HFFc6 (cell line): Measurements from ENCODE around the gene CTNND2. TPM values are rescaled to one million over a fixed set of nuclear protein-coding genes. Genes with fewer than 3 reads are reported as not detected.

Experiments
- DNase-seq: peaks from one replicate; pipeline ENCODE4 v3.0.0-alpha.2; 2018
- H3K27ac Mint-ChIP-seq: 2 replicates; pipeline ENCODE4 v1.8.0; 2020; ENCODE audit warnings: mild to moderate bottlenecking, mixed read lengths
- H3K27me3 Mint-ChIP-seq: 2 replicates; pipeline ENCODE4 v1.8.0; 2021; ENCODE audit warnings: mild to moderate bottlenecking, moderate library complexity, mixed read lengths; ENCODE audit not compliant: insufficient read depth
- H3K36me3 Mint-ChIP-seq: 2 replicates; pipeline ENCODE4 v1.8.0; 2021; ENCODE audit warnings: low read depth, mixed read lengths
- H3K4me1 Mint-ChIP-seq: 2 replicates; pipeline ENCODE4 v1.8.0; 2020; ENCODE audit warnings: low read depth, mixed read lengths
- H3K4me3 Mint-ChIP-seq: 2 replicates; pipeline ENCODE4 v1.8.0; 2020; ENCODE audit warnings: mild to moderate bottlenecking, moderate library complexity, mixed read lengths
- H3K9me3 Mint-ChIP-seq: 2 replicates; pipeline ENCODE4 v1.8.0; 2020; ENCODE audit warnings: mild to moderate bottlenecking, mixed read lengths
- total RNA-seq, 6 experiments: library from RNA; stranded (reverse); fragmentation: NEBNext Ultra II Directional; extraction: Animal tissue kit (Norgen Biotek cat#: 25700); gene quantifications; 2 replicates in 1 of 6; 3 replicates in 5 of 6; pipeline ENCODE4 v1.2.3, GENCODE V29; 2021
- TF ChIP-seq, protein P1 (sequence below): fragments of 200-600 bp; sonication (generic); IDR thresholded peaks from 2 replicates; pipeline ENCODE4 v1.5.0; 2021; ENCODE audit warnings: antibody characterized with exemption, mild to moderate bottlenecking

Gene CTNND2
- total RNA-seq, 6 experiments from 2014 or later, result not detected

DNA sequence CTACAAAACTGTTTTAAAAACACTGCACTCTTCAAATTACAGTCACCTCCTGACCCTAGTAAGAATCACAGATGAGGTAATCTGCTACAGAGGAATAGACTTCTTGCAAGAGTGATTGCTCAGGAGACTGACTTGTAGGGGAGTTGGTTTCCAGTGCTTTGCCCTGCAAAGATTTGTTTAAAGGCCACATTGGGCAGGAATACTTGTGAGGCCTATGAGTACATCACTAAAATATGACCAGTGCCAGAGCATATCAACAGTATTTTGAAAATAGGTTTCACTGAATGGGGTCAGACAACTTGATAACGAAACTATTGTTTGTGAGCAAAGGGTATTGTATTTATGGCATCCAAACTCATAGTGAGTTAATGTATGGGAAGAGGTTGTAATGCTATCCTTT lies 21.5 kb upstream of the CTNND2 start:
- Mint-ChIP-seq H3K4me3 (no peak overlapping the region), H3K27ac (no peak overlapping the region), H3K4me1 (no peaks in the 10 kb centered on the region), H3K9me3 (peaks cover 49% of the 10 kb centered on the region), H3K27me3 (no peaks in the 10 kb centered on the region), H3K36me3 (peaks cover under 1% of the 10 kb centered on the region; the same call in 1 of the 2 replicates)
- DNase-seq, result no peak
- TF ChIP-seq, protein P1, sequence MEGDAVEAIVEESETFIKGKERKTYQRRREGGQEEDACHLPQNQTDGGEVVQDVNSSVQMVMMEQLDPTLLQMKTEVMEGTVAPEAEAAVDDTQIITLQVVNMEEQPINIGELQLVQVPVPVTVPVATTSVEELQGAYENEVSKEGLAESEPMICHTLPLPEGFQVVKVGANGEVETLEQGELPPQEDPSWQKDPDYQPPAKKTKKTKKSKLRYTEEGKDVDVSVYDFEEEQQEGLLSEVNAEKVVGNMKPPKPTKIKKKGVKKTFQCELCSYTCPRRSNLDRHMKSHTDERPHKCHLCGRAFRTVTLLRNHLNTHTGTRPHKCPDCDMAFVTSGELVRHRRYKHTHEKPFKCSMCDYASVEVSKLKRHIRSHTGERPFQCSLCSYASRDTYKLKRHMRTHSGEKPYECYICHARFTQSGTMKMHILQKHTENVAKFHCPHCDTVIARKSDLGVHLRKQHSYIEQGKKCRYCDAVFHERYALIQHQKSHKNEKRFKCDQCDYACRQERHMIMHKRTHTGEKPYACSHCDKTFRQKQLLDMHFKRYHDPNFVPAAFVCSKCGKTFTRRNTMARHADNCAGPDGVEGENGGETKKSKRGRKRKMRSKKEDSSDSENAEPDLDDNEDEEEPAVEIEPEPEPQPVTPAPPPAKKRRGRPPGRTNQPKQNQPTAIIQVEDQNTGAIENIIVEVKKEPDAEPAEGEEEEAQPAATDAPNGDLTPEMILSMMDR, result no peak

- TF ChIP-seq, protein P1, result no peak
- peaks cover 6% of the 10 kb centered on the region; the same call in 1 of the 2 replicates for H3K36me3 Mint-ChIP-seq
- H3K27me3 Mint-ChIP-seq, result no peaks in the 10 kb centered on the region
- peaks cover 47% of the 10 kb centered on the region for H3K9me3 Mint-ChIP-seq
- H3K27ac Mint-ChIP-seq, result no peak overlapping the region
- H3K4me1 Mint-ChIP-seq, result no peaks in the 10 kb centered on the region
- no peak for DNase-seq
- H3K4me3 Mint-ChIP-seq, result no peak overlapping the region
These were observed 18.1 kb upstream of the CTNND2 start for GRCh38 chr5:11922394-11922793.

DNA sequence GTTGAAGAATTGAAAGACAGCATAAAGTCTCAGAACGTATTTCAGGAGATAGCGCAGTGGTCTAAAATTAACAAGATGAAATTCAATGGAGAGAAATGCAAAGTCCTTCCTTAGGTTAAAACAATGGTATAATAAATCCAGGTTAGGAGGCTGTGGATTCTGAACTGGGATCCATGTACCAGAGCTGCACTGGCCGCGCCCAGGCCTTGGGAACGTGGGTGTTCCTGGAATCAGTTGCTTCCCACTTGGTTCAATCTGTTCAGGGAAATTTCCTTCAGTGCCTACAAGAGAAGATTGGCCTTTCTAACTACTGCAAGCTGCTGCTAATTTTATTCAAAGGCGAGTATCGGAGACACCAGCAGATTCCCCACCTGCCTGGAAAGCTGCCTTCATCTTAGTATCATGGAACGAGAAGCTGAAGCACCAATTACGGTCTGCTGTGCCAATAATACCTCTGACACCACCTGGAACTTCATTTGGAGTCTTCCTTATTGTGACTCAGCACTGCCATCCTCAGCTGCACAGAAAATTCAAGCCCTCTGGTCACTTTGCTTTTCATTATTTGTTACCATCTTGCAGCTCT lies 14.3 kb upstream of the CTNND2 start:
- no peak for DNase-seq
- Mint-ChIP-seq H3K4me1 (no peaks in the 10 kb centered on the region), H3K4me3 (no peak overlapping the region), H3K36me3 (peaks cover 6% of the 10 kb centered on the region; the same call in 1 of the 2 replicates), H3K27me3 (no peaks in the 10 kb centered on the region), H3K9me3 (peaks cover 32% of the 10 kb centered on the region), H3K27ac (no peak overlapping the region)
- TF ChIP-seq, protein P1, result no peak

GRCh38 chr5:11909471-11909870 lies 5.2 kb upstream of the CTNND2 start:
- peaks cover 13% of the 10 kb centered on the region for H3K9me3 Mint-ChIP-seq

GRCh38 chr5:11906497-11906896 lies 2.3 kb upstream of the CTNND2 start:
- TF ChIP-seq, protein P1, result no peak
- DNase-seq, result no peak
- H3K36me3 Mint-ChIP-seq, result no peaks in the 10 kb centered on the region
- no peaks in the 10 kb centered on the region for H3K4me1 Mint-ChIP-seq
- H3K9me3 Mint-ChIP-seq, result peaks cover 11% of the 10 kb centered on the region
- H3K27me3 Mint-ChIP-seq, result peaks cover 2% of the 10 kb centered on the region
- H3K4me3 Mint-ChIP-seq, result no peak overlapping the region
- H3K27ac Mint-ChIP-seq, result no peak overlapping the region

More at GRCh38 chr5:11909471-11909870, 5.2 kb upstream of the CTNND2 start:
- Mint-ChIP-seq H3K27ac (no peak overlapping the region), H3K36me3 (no peaks in the 10 kb centered on the region), H3K27me3 (peaks cover 2% of the 10 kb centered on the region), H3K4me1 (no peaks in the 10 kb centered on the region), H3K4me3 (no peak overlapping the region)
- no peak for DNase-seq
- TF ChIP-seq, protein P1, result no peak
